Neural progenitor cell (in vitro differentiated cells): ENCODE data around the gene COG4. TPM values are rescaled to one million over a fixed set of nuclear protein-coding genes. Genes with fewer than 3 reads are reported as not detected.

ENCODE experiments used
- DNase-seq: peaks from one replicate; pipeline ENCODE4 v3.0.0-alpha.2; 2016; ENCODE audit warnings: low spot score
- H2AFZ ChIP-seq: fragments of 200-600 bp; sonication (generic); replicated peaks from 2 replicates; pipeline ENCODE4 v1.6.1; 2016; ENCODE audit warnings: antibody characterized with exemption
- H3F3A ChIP-seq: fragments of 200-600 bp; sonication (generic); 2 replicates; pipeline ENCODE4 v1.6.1; 2016; ENCODE audit warnings: antibody characterized with exemption, low read depth
- H3K27ac ChIP-seq: fragments of 200-600 bp; sonication (generic); 2 replicates; pipeline ENCODE4 v1.5.1; 2016; ENCODE audit warnings: mild to moderate bottlenecking
- H3K27me3 ChIP-seq: fragments of 200-600 bp; sonication (generic); 2 replicates; pipeline ENCODE4 v1.6.1; 2016; ENCODE audit warnings: mild to moderate bottlenecking, moderate library complexity
- H3K36me3 ChIP-seq: fragments of 200-600 bp; sonication (generic); 2 replicates; pipeline ENCODE4 v1.5.1; 2016
- H3K4me1 ChIP-seq: fragments of 200-600 bp; sonication (generic); 2 replicates; pipeline ENCODE4 v1.6.1; 2016; ENCODE audit warnings: mixed run types
- H3K4me2 ChIP-seq: fragments of 200-600 bp; sonication (generic); 2 replicates; pipeline ENCODE4 v1.6.1; 2016
- H3K4me3 ChIP-seq: fragments of 200-600 bp; sonication (generic); 2 replicates; pipeline ENCODE4 v1.5.1; 2016
- H3K79me2 ChIP-seq: fragments of 200-600 bp; sonication (generic); 2 replicates; pipeline ENCODE4 v1.6.1; 2016; ENCODE audit warnings: low read depth
- H3K9ac ChIP-seq: fragments of 200-600 bp; sonication (generic); 2 replicates; pipeline ENCODE4 v1.6.1; 2016
- H3K9me3 ChIP-seq: fragments of 200-600 bp; sonication (generic); 2 replicates; pipeline ENCODE4 v1.5.1; 2016; ENCODE audit warnings: low read depth
- H4K20me1 ChIP-seq: fragments of 200-600 bp; sonication (generic); 2 replicates; pipeline ENCODE4 v1.6.1; 2016; ENCODE audit warnings: low read depth
- H3K27ac Mint-ChIP-seq: 3 replicates; pipeline ENCODE4 v1.8.0; 2021; ENCODE audit warnings: mixed read lengths
- H3K27me3 Mint-ChIP-seq: 2 replicates; pipeline ENCODE4 v1.8.0; 2022; ENCODE audit warnings: low read depth, mild to moderate bottlenecking, inconsistent platforms, moderate library complexity, mixed read lengths; ENCODE audit not compliant: insufficient read depth
- H3K36me3 Mint-ChIP-seq: 3 replicates; pipeline ENCODE4 v1.8.0; 2021; ENCODE audit warnings: mixed read lengths
- H3K4me1 Mint-ChIP-seq: 3 replicates; pipeline ENCODE4 v1.8.0; 2021; ENCODE audit warnings: mixed read lengths
- H3K4me3 Mint-ChIP-seq: 3 replicates; pipeline ENCODE4 v1.8.0; 2021; ENCODE audit warnings: mild to moderate bottlenecking, moderate library complexity, mixed read lengths
- H3K9me3 Mint-ChIP-seq: 3 replicates; pipeline ENCODE4 v1.8.0; 2020; ENCODE audit warnings: mixed read lengths
- CTCF ChIP-seq: fragments of 200-600 bp; sonication (generic); IDR thresholded peaks from 2 replicates; pipeline ENCODE4 v1.5.1; 2017; ENCODE audit warnings: antibody characterized with exemption, mild to moderate bottlenecking
- EZH2 ChIP-seq: fragments of 200-600 bp; sonication (generic); IDR thresholded peaks from 2 replicates; pipeline ENCODE4 v1.6.1; 2017; ENCODE audit warnings: antibody characterized with exemption, mild to moderate bottlenecking, moderate library complexity
- EZH2phosphoT487 ChIP-seq: fragments of 200-600 bp; sonication (generic); IDR thresholded peaks from 2 replicates; pipeline ENCODE4 v1.6.1; 2017; ENCODE audit warnings: antibody characterized with exemption
- total RNA-seq: library from RNA; depleted of rRNA; stranded (reverse); fragments of >200 nt; gene quantifications from 2 replicates; pipeline ENCODE4 v1.2.3, GENCODE V29; 2015; ENCODE audit warnings: low replicate concordance

COG4 gene
- total RNA-seq, 1 donor from 2014 or later, result 62.4 TPM

- no peaks in the 10 kb centered on the region for H3K4me1 ChIP-seq
- H3K27ac Mint-ChIP-seq, result no peak overlapping the region
- peaks cover 74% of the 10 kb centered on the region for H4K20me1 ChIP-seq
- no peak overlapping the region for H2AFZ ChIP-seq
- no peaks in the 10 kb centered on the region for H3K9me3 Mint-ChIP-seq
- H3F3A ChIP-seq, result peaks cover 42% of the 10 kb centered on the region
- H3K36me3 ChIP-seq, result peaks cover 61% of the 10 kb centered on the region
- no peak for TF ChIP-seq EZH2
- TF ChIP-seq CTCF, result no peak
- TF ChIP-seq EZH2phosphoT487, result no peak
- peaks cover 66% of the 10 kb centered on the region for H3K79me2 ChIP-seq
- H3K27me3 ChIP-seq, result no peaks in the 10 kb centered on the region
- no peaks in the 10 kb centered on the region for H3K4me1 Mint-ChIP-seq
- H3K27ac ChIP-seq, result no peak overlapping the region
- no peak overlapping the region for H3K4me3 Mint-ChIP-seq
- DNase-seq, result no peak
- no peak overlapping the region for H3K4me2 ChIP-seq
- H3K9me3 ChIP-seq, result no peaks in the 10 kb centered on the region
- H3K27me3 Mint-ChIP-seq, result peaks cover 3% of the 10 kb centered on the region
- H3K4me3 ChIP-seq, result no peak overlapping the region
- no peak overlapping the region for H3K9ac ChIP-seq
- H3K36me3 Mint-ChIP-seq, result peaks cover 51% of the 10 kb centered on the region
Measured at GRCh38 chr16:70561623-70562022, 38.3 kb upstream of the COG4 start.

GRCh38 chr16:70556063-70556462 lies 32.7 kb upstream of the COG4 start:
- Mint-ChIP-seq H3K27ac (no peak overlapping the region), H3K27me3 (peaks cover 3% of the 10 kb centered on the region), H3K4me3 (no peak overlapping the region), H3K9me3 (no peaks in the 10 kb centered on the region), H3K4me1 (no peaks in the 10 kb centered on the region), H3K36me3 (peaks cover 57% of the 10 kb centered on the region)
- TF ChIP-seq EZH2phosphoT487, result no peak
- no peak for TF ChIP-seq CTCF
- no peak for TF ChIP-seq EZH2
- no peak for DNase-seq
- Histone ChIP-seq H2AFZ (no peak overlapping the region), H3K9me3 (no peaks in the 10 kb centered on the region), H3K4me3 (no peak overlapping the region), H3K27ac (no peak overlapping the region), H4K20me1 (peaks cover 89% of the 10 kb centered on the region), H3K36me3 (peaks cover 43% of the 10 kb centered on the region), H3K4me1 (no peaks in the 10 kb centered on the region), H3F3A (peaks cover 18% of the 10 kb centered on the region), H3K79me2 (peaks cover 74% of the 10 kb centered on the region), H3K4me2 (no peak overlapping the region), H3K9ac (no peak overlapping the region), H3K27me3 (no peaks in the 10 kb centered on the region)

- Histone ChIP-seq H3K79me2 (peaks cover 82% of the 10 kb centered on the region), H3K9me3 (no peaks in the 10 kb centered on the region), H3K27ac (no peak overlapping the region), H3K4me2 (no peak overlapping the region), H3K27me3 (no peaks in the 10 kb centered on the region), H4K20me1 (peaks cover 92% of the 10 kb centered on the region), H3F3A (peaks cover 10% of the 10 kb centered on the region), H3K4me1 (no peaks in the 10 kb centered on the region), H3K9ac (no peak overlapping the region), H3K4me3 (no peak overlapping the region), H3K36me3 (peaks cover 39% of the 10 kb centered on the region), H2AFZ (no peak overlapping the region)
- no peak for TF ChIP-seq EZH2phosphoT487
- no peak for TF ChIP-seq EZH2
- TF ChIP-seq CTCF, result no peak
- no peak overlapping the region for H3K27ac Mint-ChIP-seq
- H3K27me3 Mint-ChIP-seq, result peaks cover under 1% of the 10 kb centered on the region
- DNase-seq, result no peak
- H3K36me3 Mint-ChIP-seq, result peaks cover 57% of the 10 kb centered on the region
- H3K9me3 Mint-ChIP-seq, result no peaks in the 10 kb centered on the region
- no peak overlapping the region for H3K4me3 Mint-ChIP-seq
- no peaks in the 10 kb centered on the region for H3K4me1 Mint-ChIP-seq
Measured at GRCh38 chr16:70553645-70554044, 30.3 kb upstream of the COG4 start.
